Prostate gland (tissue), 2 donors: ENCODE results near the gene CD82.

Experiments used
- POLR2AphosphoS5 ChIP-seq: sonication (generic); formaldehyde crosslinking; IDR thresholded peaks from one replicate; pipeline ENCODE4 v1.6.1; 2017; ENCODE audit warnings: antibody characterized with exemption
- TF ChIP-seq, protein P1 (sequence below), 4 experiments: fragments of 200-600 bp in 2 of 4; fragments of 450-650 bp in 2 of 4; sonication (generic) in 2 of 4; IDR thresholded peaks; 1 replicate in 3 of 4; 2 replicates in 1 of 4; pipeline ENCODE4 v1.5.1; 2016 to 2019; ENCODE audit warnings: antibody characterized with exemption in 4 of 4, mild to moderate bottlenecking in 2 of 4, moderate library complexity in 2 of 4

GRCh38 chr11:44580701-44581100, 15.2 kb downstream of the CD82 start:
- TF ChIP-seq, protein P1, sequence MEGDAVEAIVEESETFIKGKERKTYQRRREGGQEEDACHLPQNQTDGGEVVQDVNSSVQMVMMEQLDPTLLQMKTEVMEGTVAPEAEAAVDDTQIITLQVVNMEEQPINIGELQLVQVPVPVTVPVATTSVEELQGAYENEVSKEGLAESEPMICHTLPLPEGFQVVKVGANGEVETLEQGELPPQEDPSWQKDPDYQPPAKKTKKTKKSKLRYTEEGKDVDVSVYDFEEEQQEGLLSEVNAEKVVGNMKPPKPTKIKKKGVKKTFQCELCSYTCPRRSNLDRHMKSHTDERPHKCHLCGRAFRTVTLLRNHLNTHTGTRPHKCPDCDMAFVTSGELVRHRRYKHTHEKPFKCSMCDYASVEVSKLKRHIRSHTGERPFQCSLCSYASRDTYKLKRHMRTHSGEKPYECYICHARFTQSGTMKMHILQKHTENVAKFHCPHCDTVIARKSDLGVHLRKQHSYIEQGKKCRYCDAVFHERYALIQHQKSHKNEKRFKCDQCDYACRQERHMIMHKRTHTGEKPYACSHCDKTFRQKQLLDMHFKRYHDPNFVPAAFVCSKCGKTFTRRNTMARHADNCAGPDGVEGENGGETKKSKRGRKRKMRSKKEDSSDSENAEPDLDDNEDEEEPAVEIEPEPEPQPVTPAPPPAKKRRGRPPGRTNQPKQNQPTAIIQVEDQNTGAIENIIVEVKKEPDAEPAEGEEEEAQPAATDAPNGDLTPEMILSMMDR (IDR thresholded peaks at IDR 0.05), result no peak
- TF ChIP-seq POLR2AphosphoS5, result no peak
